RWPE1 (cell line): ENCODE measurements around the gene UBAC2.

ENCODE experiments used
- CTCF ChIA-PET: fragments of 350-600 bp; sonication (Branson Sonifier 250); formaldehyde crosslinking; extraction: SDS; loops from one replicate; lab custom pipeline; 2021; lab: Yijun Ruan, JAX
- POLR2A ChIA-PET: fragments of 400-600 bp; formaldehyde crosslinking; extraction: SDS; loops from one replicate; lab custom pipeline; 2020; ENCODE audit warnings: antibody characterized with exemption; ENCODE audit not compliant: low non-redundant PET; lab: Yijun Ruan, JAX
- DNase-seq: peaks from one replicate; pipeline ENCODE4 v3.0.0; 2012; ENCODE audit warnings: low spot score
- H3K27ac ChIP-seq: fragments of 450-650 bp; 2 replicates; pipeline ENCODE4 v1.5.1; 2017
- TF ChIP-seq, protein P1 (sequence below): fragments of 450-650 bp; conservative IDR thresholded peaks from 2 replicates; pipeline ENCODE4 v1.5.1; 2017; ENCODE audit warnings: low read depth, mild to moderate bottlenecking

UBAC2 gene

DNA sequence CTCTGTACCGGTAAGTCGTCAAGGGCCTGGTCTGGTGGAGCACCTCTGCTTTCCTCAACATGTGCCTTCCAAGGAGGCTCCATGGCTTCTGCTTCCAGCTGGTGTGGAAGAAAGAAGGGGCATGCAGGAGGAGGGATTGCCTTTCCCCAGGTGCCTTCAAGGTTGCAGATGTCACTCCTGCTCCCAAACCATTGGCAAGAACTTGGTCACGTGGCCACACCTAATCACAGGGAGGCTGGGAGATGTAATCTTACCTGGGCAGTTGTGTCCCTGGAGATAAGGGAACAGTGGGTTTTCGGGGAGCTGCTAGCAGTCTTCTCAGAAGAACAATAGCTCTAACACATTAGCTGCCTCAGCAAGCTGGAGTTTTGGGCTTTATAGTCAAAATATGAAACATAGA lies 67.3 kb downstream of the UBAC2 start:
- no peak for DNase-seq
- CTCF ChIA-PET, result interaction anchor here (0.6 to 3.5 kb wide), 2 partner anchors 92 to 212 kb away, joined by 3 to 15 read pairs; no protein-coding TSS in a partner anchor
- no peak overlapping the region for H3K27ac ChIP-seq
- TF ChIP-seq, protein P1, sequence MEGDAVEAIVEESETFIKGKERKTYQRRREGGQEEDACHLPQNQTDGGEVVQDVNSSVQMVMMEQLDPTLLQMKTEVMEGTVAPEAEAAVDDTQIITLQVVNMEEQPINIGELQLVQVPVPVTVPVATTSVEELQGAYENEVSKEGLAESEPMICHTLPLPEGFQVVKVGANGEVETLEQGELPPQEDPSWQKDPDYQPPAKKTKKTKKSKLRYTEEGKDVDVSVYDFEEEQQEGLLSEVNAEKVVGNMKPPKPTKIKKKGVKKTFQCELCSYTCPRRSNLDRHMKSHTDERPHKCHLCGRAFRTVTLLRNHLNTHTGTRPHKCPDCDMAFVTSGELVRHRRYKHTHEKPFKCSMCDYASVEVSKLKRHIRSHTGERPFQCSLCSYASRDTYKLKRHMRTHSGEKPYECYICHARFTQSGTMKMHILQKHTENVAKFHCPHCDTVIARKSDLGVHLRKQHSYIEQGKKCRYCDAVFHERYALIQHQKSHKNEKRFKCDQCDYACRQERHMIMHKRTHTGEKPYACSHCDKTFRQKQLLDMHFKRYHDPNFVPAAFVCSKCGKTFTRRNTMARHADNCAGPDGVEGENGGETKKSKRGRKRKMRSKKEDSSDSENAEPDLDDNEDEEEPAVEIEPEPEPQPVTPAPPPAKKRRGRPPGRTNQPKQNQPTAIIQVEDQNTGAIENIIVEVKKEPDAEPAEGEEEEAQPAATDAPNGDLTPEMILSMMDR, result no peak
- POLR2A ChIA-PET, result no interaction called here

DNA sequence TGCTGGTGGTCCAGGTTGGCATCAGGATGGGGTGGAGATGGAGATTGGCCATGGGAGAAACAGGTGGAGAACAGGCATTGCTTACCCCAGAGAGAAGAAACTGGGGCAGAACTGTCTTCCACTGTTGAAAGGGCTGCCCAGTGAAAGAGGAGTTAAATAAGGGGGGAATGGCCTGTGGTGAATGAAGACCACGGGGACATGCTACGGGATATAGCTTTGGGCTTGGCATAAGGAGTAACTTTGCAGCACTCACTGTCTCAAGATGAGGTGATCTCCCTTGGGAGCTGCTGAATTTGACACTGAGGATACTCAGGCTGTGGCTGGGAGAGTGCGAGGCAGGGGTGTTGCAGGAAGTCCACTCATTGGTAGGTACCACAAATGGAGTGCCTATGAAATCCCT lies 68.2 kb downstream of the UBAC2 start:
- TF ChIP-seq, protein P1, result no peak
- ChIA-PET CTCF (interaction anchor here (0.6 to 3.5 kb wide), 4 partner anchors 93 to 208 kb away, joined by 3 to 15 read pairs (median 4); no protein-coding TSS in a partner anchor), POLR2A (no interaction called here)
- H3K27ac ChIP-seq, result no peak overlapping the region
- DNase-seq, result no peak

DNA sequence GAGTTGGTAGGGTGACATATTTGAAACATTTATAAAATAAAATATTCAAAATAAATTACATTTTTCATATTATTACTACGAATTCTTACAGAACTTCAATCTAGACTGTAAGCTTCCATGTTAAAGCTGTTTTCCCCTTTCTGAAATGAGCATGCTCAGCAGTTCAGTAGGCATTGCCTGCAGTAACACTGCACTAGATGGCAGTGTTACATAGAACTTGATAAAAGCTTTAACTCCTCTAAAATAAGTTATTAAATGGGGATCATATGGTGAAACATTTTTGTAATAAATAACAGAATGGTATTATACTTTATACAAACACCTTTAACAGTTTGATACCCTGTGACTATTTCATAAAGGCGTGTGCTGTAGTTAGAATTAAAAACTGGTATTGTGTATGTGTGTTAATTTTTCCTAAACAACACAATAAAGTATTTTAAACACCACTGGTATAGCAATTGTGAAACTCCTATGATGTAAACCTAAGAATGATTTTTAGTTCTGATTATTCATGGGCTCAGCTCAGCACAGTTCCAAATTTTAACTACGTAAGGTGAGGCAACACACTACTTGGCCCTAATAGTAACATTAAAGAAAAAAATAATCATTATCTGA lies 69.1 kb downstream of the UBAC2 start:
- POLR2A ChIA-PET, result no interaction called here
- CTCF ChIA-PET, result interaction anchor here (0.5 to 3.5 kb wide), 9 partner anchors 8 to 426 kb away, joined by 3 to 15 read pairs (median 4); no protein-coding TSS in a partner anchor
- TF ChIP-seq, protein P1, result peak; percentile 61
- no peak overlapping the region for H3K27ac ChIP-seq
- peak; percentile 20 for DNase-seq

DNA sequence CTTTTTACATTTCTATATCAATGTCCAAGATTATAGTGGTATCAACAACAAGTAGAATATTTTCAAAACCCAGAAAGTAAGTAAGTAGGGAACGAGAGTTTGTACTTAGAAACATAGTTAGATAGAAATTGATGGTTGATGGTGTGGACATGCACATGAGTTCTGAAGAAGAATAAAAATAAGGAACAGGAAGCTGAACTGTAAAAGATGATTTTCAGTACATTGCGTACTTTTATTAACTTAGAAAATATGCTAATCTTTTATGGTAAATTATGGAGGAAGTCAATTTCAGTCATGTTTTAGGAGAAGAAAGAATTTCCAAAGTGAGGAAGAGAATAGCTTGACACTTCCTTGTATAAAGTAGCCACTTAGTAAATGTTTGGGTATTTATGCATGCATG lies 69.9 kb downstream of the UBAC2 start:
- H3K27ac ChIP-seq, result no peak overlapping the region
- POLR2A ChIA-PET, result no interaction called here
- no peak for DNase-seq
- CTCF ChIA-PET, result interaction anchor here (0.5 to 3.5 kb wide), 6 partner anchors 9 to 427 kb away, joined by 3 to 15 read pairs (median 4); no protein-coding TSS in a partner anchor
- TF ChIP-seq, protein P1, result no peak

DNA sequence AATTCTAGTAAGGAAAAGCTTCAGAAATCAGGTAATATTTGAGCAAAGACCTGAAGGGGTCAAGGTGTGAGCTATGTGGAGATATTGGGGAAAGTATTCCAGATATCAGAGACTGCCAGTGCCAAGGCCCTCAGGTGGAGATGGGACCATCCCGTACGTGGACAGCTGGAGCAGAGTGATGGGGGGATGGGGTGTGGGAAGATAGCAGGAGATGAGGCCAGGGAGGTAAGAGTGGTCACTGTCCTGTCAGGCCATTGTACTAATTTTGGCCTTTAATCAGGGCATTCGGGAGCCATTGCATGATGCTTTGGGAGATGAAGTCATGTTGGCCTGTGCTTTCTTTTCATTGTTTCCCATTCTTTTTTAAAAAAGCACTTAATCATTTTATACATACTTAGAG lies 70.6 kb downstream of the UBAC2 start:
- no peak for DNase-seq
- H3K27ac ChIP-seq, result no peak overlapping the region
- CTCF ChIA-PET, result interaction anchor here (0.5 to 0.7 kb wide), 3 partner anchors 15 to 242 kb away, joined by 3 to 4 read pairs (median 3); no protein-coding TSS in a partner anchor
- TF ChIP-seq, protein P1, result no peak
- POLR2A ChIA-PET, result no interaction called here

DNA sequence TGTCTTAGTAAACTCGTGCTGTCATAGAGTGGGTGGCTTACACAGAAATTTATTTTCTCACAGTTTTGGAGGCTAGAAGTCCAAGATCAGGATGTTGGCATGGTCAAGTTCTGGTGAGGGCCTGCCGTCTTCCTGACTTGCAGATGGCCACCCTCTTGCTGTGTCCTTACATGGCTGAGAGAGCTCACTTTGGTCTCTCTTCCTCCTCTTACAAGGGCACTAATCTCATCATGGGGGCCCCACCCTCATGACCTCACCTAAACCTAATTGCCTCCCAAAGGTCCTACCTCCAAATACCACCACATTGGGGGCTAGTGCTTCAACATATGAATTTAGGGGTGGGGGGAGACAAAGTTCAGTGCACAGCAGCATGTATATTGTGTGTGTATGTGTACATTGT lies 71.8 kb downstream of the UBAC2 start:
- CTCF ChIA-PET, result no interaction called here
- POLR2A ChIA-PET, result interaction anchor here (0.8 kb wide), 1 partner anchor 72 kb away, joined by 3 read pairs; the partner anchor contains the start of gene UBAC2
- TF ChIP-seq, protein P1, result no peak
- H3K27ac ChIP-seq, result no peak overlapping the region
- no peak for DNase-seq
